Calu3 (cell line): ENCODE measurements around the gene BRD1. TPM values are rescaled to one million over a fixed set of nuclear protein-coding genes. Genes with fewer than 3 reads are reported as not detected.

Experiments
- BruUV-seq: library from RNA; stranded (reverse); fragments of 400-500 nt; replicated peaks from 2 replicates; lab custom pipeline; 2021; lab: Mats Ljungman, UMichigan
- CTCF ChIA-PET: fragments of 300-600 bp; sonication (Branson Sonifier 250); formaldehyde crosslinking; loops from one replicate; lab custom pipeline; 2022; ENCODE audit warnings: antibody characterized with exemption; lab: Charles Lee
- DNase-seq: peaks from one replicate; pipeline ENCODE4 v3.0.0; 2022
- H3K27ac Mint-ChIP-seq: one replicate; pipeline ENCODE4 v1.8.0; 2022; ENCODE audit warnings: mixed read lengths; ENCODE audit not compliant: unreplicated experiment
- H3K27me3 Mint-ChIP-seq: one replicate; pipeline ENCODE4 v1.8.0; 2022; ENCODE audit warnings: mixed read lengths; ENCODE audit not compliant: unreplicated experiment
- H3K36me3 Mint-ChIP-seq: one replicate; pipeline ENCODE4 v1.8.0; 2022; ENCODE audit warnings: mild to moderate bottlenecking, moderate library complexity, mixed read lengths; ENCODE audit not compliant: insufficient read depth, unreplicated experiment
- H3K4me1 Mint-ChIP-seq: one replicate; pipeline ENCODE4 v1.8.0; 2022; ENCODE audit warnings: mild to moderate bottlenecking, low read depth, mixed read lengths; ENCODE audit not compliant: unreplicated experiment
- H3K4me3 Mint-ChIP-seq: one replicate; pipeline ENCODE4 v1.8.0; 2022; ENCODE audit warnings: mild to moderate bottlenecking, low read depth, moderate library complexity, mixed read lengths; ENCODE audit not compliant: unreplicated experiment
- H3K9me3 Mint-ChIP-seq: one replicate; pipeline ENCODE4 v1.8.0; 2022; ENCODE audit warnings: low read depth, mixed read lengths; ENCODE audit not compliant: unreplicated experiment
- CTCF ChIP-seq: fragments of 200-600 bp; IDR thresholded peaks from one replicate; pipeline ENCODE4 v1.8.0; 2022; ENCODE audit warnings: antibody characterized with exemption; ENCODE audit not compliant: unreplicated experiment
- intact Hi-C: fragments of 100-400 bp; cut with micrococcal nuclease; formaldehyde crosslinking; loops from one replicate; pipeline ENCODE4 v1.10.0; 2022; ENCODE audit not compliant: unreplicated experiment
- total RNA-seq: library from RNA; stranded (reverse); gene quantifications from 2 replicates; pipeline ENCODE4 v1.2.3, GENCODE V29; 2022

The BRD1 gene
- total RNA-seq, 1 experiment from 2014 or later = 41.4 TPM

- Mint-ChIP-seq H3K36me3 (peaks cover 61% of the 10 kb centered on the region), H3K27ac (no peak overlapping the region), H3K9me3 (no peaks in the 10 kb centered on the region), H3K27me3 (no peaks in the 10 kb centered on the region), H3K4me1 (peaks cover 9% of the 10 kb centered on the region), H3K4me3 (no peak overlapping the region)
- CTCF ChIA-PET = no interaction called here
- DNase-seq = no peak
- TF ChIP-seq CTCF = no peak
- intact Hi-C loops = loop anchor here (5.0 kb wide), 1 partner anchor 129 kb away; the partner anchor contains the start of genes ALG12 and CRELD2
- BruUV-seq = no TSS peak
Measured at GRCh38 chr22:49788504-49788903, 39.2 kb downstream of the BRD1 start.

- no peak overlapping the region for H3K4me3 Mint-ChIP-seq
- no peak overlapping the region for H3K27ac Mint-ChIP-seq
- H3K27me3 Mint-ChIP-seq = no peaks in the 10 kb centered on the region
- TF ChIP-seq CTCF = no peak
- CTCF ChIA-PET = no interaction called here
- H3K36me3 Mint-ChIP-seq = peaks cover 55% of the 10 kb centered on the region
- peaks cover 9% of the 10 kb centered on the region for H3K4me1 Mint-ChIP-seq
- intact Hi-C loops = loop anchor here (5.0 kb wide), 1 partner anchor 129 kb away; the partner anchor contains the start of genes ALG12 and CRELD2
- DNase-seq = no peak
- no peaks in the 10 kb centered on the region for H3K9me3 Mint-ChIP-seq
- no TSS peak for BruUV-seq
Measured at GRCh38 chr22:49787861-49788260, 39.8 kb downstream of the BRD1 start.

GRCh38 chr22:49786976-49787706 is 40.5 kb downstream of the BRD1 start:
- H3K27me3 Mint-ChIP-seq = no peaks in the 10 kb centered on the region
- intact Hi-C loops = loop anchor here (5.0 kb wide), 1 partner anchor 130 kb away; the partner anchor contains the start of genes ALG12 and CRELD2
- peaks cover 52% of the 10 kb centered on the region for H3K36me3 Mint-ChIP-seq
- CTCF ChIA-PET = no interaction called here
- TF ChIP-seq CTCF = no peak
- H3K4me3 Mint-ChIP-seq = no peak overlapping the region
- no peaks in the 10 kb centered on the region for H3K9me3 Mint-ChIP-seq
- peaks cover 9% of the 10 kb centered on the region for H3K4me1 Mint-ChIP-seq
- no peak overlapping the region for H3K27ac Mint-ChIP-seq
- BruUV-seq = no TSS peak
- DNase-seq = no peak

- H3K27ac Mint-ChIP-seq = no peak overlapping the region
- CTCF ChIA-PET = no interaction called here
- H3K9me3 Mint-ChIP-seq = no peaks in the 10 kb centered on the region
- peaks cover 40% of the 10 kb centered on the region for H3K36me3 Mint-ChIP-seq
- no peaks in the 10 kb centered on the region for H3K4me1 Mint-ChIP-seq
- intact Hi-C loops = loop anchor here (5.0 kb wide), 1 partner anchor 131 kb away; the partner anchor contains the start of genes ALG12 and CRELD2
- TF ChIP-seq CTCF = no peak
- DNase-seq = no peak
- H3K4me3 Mint-ChIP-seq = no peak overlapping the region
- no TSS peak for BruUV-seq
- no peaks in the 10 kb centered on the region for H3K27me3 Mint-ChIP-seq
Measured at GRCh38 chr22:49785841-49786471, 41.7 kb downstream of the BRD1 start.
